Amniotic stem cell (primary cell): ENCODE results near the gene INHA.

Experiments used
- DNase-seq: peaks from one replicate; lab custom pipeline; 2025; lab: John Stamatoyannopoulos, UW

The INHA gene

DNA sequence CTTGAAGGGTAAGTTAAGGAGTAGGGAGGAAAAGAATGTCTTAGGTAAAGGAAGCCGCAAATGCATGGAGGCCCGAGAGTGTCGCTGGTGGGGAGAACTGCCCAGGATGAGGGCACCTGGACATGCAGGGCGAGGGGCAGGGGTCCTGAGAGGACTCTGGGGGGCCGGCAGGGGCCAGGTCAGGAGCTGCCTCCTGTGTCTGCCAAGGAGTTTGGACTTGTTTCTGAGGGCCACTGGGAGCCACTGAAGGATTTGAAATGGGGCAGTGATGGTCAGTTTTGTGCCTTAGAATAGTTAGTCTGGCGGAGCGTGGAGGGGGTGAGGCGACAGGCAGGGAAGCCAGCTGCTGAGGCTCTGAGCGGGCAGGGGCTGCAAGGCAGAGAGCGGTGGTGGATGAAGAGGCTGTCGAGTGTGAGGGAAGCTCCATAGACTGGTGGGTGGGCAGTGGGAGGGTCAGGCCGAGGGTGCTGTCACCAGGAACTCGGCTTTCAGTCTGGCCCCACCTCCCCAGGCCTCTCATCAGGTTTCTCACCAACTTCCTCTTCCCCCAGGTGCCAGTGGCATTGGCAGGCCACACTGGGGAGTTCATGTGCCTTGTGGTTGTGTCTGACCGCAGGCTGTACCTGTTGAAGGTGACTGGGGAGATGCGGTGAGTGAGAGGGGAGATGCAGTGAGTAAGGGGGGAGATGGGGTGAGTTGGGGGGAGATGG is 40.6 kb downstream of the INHA start:
- no peak for DNase-seq

DNA sequence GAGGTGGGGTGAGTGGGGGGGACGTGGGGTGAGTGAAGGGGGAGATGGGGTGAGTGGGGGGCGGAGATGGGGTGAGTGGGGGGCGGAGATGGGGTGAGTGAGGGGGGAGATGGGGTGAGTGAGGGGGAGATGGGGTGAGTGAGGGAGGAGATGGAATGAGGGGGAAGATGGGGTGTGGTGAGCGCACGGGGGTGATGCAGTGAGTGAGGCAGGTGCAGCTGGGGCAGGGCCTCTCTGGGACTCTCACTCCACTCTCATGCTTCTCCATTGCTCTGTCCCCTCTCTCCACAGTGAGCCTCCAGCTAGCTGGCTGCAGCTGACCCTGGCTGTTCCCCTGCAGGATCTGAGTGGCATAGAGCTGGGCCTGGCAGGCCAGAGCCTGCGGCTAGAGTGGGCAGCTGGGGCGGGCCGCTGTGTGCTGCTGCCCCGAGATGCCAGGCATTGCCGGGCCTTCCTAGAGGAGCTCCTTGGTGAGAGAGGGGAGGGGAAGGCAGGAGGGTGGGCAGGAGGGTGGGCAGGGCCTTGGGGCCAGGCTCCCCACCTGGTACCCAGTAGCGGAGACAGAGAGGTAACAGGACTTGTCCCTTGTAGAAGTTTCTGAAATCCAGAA is 41.5 kb downstream of the INHA start:
- no peak for DNase-seq

DNA sequence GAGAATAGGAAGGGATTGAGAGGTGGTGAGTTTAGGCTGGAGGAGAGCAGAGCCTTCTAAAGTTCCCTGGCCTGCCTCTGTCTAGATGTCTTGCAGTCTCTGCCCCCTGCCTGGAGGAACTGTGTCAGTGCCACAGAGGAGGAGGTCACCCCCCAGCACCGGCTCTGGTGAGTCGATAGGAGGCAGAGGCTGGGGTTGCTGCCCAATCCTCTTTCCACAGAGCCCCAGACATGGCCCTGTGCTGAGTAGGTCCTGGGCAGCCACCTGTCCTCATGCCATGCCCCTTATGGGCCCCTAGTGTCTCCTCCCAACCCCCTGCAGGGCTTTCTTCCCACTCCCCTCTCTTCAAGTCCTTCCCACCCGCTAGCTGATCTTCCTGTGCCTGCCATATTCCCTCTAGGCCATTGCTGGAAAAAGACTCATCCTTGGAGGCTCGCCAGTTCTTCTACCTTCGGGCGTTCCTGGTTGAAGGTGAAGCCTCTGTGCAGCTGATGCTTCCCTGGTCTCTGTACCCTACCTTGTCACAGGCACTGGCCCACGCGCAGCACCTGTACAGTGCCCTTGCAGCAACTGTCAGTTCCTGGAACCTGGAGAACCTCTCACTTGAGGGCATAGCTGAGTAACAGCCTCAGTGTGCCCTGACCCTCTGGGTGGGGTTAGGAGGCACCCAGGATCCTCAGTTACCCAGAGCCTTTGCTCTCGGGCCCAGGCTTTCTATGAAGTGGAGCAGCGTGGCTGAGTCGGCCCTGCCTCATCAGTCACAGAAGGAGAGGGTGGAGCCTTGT is 42.2 kb downstream of the INHA start:
- DNase-seq = no peak

DNA sequence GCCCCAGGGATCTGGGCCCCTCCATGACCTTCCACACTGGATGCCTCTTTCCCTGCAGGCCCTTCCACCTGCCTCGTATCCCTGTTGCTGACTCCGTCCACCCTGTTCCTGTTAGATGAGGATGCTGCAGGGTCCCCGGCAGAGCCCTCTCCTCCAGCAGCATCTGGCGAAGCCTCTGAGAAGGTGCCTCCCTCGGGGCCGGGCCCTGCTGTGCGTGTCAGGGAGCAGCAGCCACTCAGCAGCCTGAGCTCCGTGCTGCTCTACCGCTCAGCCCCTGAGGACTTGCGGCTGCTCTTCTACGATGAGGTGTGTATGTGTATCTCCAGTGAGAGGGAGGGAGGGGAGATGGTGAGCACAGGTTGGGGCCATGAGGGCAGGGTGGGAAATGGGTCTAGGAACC is 42.9 kb downstream of the INHA start:
- DNase-seq = no peak

DNA sequence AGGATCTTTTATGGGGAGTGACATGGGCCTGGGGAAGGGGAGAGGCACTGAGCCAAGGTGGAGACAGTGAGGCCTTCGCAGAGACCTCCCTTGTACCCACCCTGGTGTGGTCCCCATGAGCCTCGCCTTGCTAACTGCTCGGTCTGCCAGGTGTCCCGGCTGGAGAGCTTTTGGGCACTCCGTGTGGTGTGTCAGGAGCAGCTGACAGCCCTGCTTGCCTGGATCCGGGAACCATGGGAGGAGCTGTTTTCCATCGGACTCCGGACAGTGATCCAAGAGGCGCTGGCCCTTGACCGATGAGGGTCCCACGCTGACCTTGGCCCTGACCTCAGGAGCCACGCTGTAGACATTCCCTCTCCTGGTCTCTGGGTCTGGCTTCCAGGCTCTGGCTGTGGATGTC is 43.8 kb downstream of the INHA start:
- DNase-seq = no peak

DNA sequence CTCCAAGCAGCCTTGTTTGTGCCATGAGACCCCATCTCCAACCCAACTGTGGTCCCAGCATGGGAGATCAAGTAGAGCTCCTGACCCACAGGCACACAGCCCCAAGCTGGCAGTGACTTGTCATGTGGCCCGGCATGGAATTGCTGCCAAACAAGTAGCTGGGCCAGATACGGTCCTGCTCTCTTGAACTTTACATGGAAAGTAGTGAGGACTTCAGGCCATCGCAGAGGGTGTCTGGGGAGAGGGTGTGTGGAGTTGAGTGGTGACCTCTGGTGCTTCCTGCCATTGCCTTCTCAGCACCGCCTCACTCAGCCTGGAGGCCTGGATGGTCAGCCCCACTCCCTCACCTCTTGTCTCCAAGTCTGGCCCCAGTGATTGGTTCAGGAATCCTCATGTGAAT is 44.4 kb downstream of the INHA start:
- DNase-seq = no peak

DNA sequence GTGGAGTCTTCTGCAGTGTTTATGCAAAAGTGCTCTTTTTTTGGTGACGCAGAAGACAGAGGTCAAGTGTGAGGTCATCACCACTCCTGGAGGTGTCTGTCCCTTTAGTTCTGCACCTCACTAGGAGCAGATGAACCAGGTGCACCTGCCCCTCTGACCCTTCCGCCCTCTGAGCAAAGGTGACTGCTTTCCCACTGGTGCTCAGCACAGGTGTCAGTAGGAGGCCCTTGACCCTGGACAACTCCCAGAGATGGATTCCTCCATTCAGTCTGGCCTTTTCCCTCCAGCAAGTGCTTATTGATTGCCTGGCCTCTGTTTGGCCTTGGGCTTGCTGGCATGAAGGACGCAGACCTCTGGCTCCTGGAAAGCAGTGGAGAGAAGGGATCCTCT is 46.6 kb downstream of the INHA start:
- DNase-seq = no peak

DNA sequence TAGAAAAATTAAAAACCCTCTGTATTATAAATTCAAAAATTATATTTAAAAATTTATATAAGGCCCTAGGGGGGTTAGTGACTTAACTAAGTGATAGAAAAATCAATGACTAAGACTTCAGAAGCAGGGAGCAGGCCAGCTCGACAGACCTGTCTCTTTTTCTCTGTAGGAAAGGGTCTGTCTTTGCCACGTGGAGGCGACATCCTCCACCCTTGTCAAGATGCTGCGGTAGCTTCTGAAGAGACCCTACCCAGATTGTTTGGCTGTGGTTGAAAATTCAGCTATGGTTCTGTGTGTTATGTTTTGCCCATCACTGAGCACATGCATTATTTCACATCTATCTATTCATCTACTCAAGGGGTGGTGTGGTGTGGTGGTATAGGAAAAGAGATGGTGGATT is 47.1 kb downstream of the INHA start:
- no peak for DNase-seq

DNA sequence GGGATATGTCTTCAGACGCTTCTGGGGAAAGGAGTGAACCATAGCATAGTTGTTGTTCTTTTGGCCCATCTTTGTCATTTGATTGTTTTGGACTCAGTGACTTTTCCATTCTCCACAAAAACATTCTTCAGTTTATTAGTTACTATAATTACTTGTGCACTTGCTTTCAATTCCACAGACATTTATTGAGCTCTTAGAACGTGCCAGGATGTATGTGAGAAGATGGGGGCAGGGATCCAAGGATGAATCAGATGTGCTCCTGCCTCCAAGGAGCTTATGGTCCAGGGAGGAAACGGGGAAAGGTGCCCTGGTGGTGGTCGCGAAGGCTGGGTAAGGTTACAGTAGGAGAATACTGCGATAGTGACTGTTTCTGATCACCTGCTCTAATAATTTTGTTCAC is 48.4 kb downstream of the INHA start:
- DNase-seq = no peak

DNA sequence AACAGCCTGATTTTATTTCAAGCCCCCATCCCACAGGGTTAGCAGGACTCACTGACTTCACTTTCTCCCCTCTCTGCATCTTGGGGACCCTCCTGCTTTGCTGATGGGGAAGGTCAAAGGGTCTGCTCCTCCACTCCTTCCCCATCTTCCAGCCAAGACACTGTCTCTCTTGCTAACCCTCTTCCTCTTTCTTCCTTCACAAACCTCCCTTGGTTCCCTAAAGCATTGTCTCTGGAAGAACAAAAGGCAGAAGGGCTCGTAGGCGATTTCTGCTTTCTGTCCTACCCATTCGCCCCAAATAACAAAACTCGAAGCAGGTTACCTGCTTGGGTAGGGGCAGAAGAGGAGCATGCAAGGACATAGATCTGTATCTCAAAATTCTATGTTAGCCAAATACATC is 49.8 kb downstream of the INHA start:
- DNase-seq = no peak

DNA sequence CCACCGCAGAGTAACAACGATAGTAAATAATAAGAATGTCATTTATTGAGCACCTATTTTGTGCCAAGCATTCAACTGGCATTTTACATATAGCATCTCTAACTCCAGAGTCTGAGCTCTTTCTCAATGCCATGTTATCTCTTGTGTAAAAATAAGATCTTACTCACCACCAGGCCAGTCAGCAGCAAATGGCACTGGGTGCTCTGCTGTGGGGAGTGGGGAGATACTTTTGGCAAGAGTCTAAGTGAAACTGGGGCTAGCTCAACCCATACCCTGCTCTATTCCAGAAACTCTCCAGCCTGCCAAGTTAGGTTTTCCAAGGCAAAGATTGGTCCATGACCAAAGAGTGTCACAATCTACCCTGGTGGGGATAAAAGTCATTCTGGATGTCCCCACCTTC is 50.4 kb downstream of the INHA start:
- DNase-seq = no peak

DNA sequence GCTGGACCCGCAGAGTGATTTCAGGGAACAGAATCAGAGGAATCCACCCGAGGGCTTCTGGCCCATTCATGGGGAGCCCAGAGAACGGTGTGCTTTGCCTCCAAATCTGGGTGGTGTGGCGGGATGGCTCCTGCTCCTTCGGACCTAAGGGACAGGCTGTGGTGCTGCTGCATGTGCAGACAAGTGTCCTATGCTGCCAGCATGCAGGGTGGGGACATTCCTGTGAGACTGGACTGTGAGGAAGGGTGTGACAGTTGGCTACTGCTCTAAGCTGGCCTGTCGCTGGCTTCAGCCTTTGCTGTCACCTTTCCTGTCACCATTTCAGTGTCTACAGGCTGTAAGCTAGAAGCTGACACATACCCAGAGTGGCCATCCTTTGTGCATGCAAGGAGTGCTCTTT is 52.5 kb downstream of the INHA start:
- no peak for DNase-seq

DNA sequence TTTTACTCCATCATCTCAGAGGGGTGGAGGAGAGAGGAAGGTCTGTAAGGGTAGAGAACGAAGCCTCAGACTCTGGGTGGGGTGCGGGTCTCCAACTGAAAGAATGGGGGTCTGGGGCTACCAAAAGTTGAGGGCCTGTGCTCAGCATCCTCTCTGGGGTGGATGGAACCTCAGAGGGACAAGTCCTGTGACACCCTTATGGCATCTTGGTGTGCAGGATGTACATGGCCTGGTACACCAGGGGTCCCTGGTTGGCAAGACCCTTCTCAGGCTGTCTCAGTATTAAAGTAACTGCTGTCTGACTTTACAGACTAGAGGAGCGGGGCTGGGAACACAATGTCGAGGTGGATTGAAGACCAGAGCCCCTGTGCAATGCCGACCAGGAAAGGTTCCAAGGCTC is 53.1 kb downstream of the INHA start:
- DNase-seq = no peak
